GM23338 (cell line): Measurements from ENCODE around the gene HSPA2. TPM values are rescaled to one million over a fixed set of nuclear protein-coding genes. Genes with fewer than 3 reads are reported as not detected.

ENCODE experiments used
- ATAC-seq: fragments of 200-7000 bp; cut with Tn5 transposase; 3 replicates; pipeline ENCODE4 v1.9.1; 2020
- DNase-seq: peaks from one replicate; pipeline ENCODE4 v3.0.0-alpha.2; 2015; ENCODE audit warnings: low spot score
- H2AFZ ChIP-seq: fragments of 200-600 bp; sonication (generic); 2 replicates; pipeline ENCODE4 v1.8.0; 2016; ENCODE audit warnings: antibody characterized with exemption, mild to moderate bottlenecking, moderate library complexity
- H3F3A ChIP-seq: fragments of 200-600 bp; sonication (generic); replicated peaks from 2 replicates; pipeline ENCODE4 v1.8.0; 2017; ENCODE audit warnings: antibody characterized with exemption, mixed run types, low read depth
- H3K27ac ChIP-seq: fragments of 200-600 bp; sonication (generic); 2 replicates; pipeline ENCODE4 v1.6.1; 2016; ENCODE audit warnings: low read depth
- H3K27me3 ChIP-seq: fragments of 200-600 bp; sonication (generic); 2 replicates; pipeline ENCODE4 v1.8.0; 2016; ENCODE audit warnings: mild to moderate bottlenecking, mixed run types, moderate library complexity; ENCODE audit not compliant: insufficient read depth
- H3K36me3 ChIP-seq: fragments of 200-600 bp; sonication (generic); 2 replicates; pipeline ENCODE4 v1.8.0; 2016; ENCODE audit warnings: mild to moderate bottlenecking; ENCODE audit not compliant: insufficient read depth
- H3K4me1 ChIP-seq: fragments of 200-600 bp; sonication (generic); 2 replicates; pipeline ENCODE4 v1.8.0; 2016; ENCODE audit warnings: mild to moderate bottlenecking, moderate library complexity; ENCODE audit not compliant: insufficient read depth
- H3K4me2 ChIP-seq: fragments of 200-600 bp; sonication (generic); 2 replicates; pipeline ENCODE4 v1.7.1; 2017; ENCODE audit warnings: mixed run types
- H3K4me3 ChIP-seq: fragments of 200-600 bp; sonication (generic); 2 replicates; pipeline ENCODE4 v1.6.1; 2016; ENCODE audit warnings: mixed run types
- H3K79me2 ChIP-seq: fragments of 200-600 bp; sonication (generic); replicated peaks from 2 replicates; pipeline ENCODE4 v1.8.0; 2017; ENCODE audit warnings: mild to moderate bottlenecking; ENCODE audit not compliant: insufficient read depth
- H3K9me2 ChIP-seq: fragments of 200-600 bp; sonication (generic); 2 replicates; pipeline ENCODE4 v1.8.0; 2017; ENCODE audit not compliant: insufficient read depth
- H4K20me1 ChIP-seq: fragments of 200-600 bp; sonication (generic); replicated peaks from 2 replicates; pipeline ENCODE4 v1.8.0; 2017; ENCODE audit warnings: mild to moderate bottlenecking; ENCODE audit not compliant: insufficient read depth
- H3K27ac Mint-ChIP-seq: 2 replicates; pipeline ENCODE4 v1.8.0; 2020; ENCODE audit warnings: inconsistent platforms, mild to moderate bottlenecking, moderate library complexity, mixed read lengths
- H3K27me3 Mint-ChIP-seq: 3 replicates; pipeline ENCODE4 v1.8.0; 2022; ENCODE audit warnings: low read depth, mild to moderate bottlenecking, moderate library complexity, mixed read lengths, inconsistent platforms; ENCODE audit not compliant: insufficient read depth, poor library complexity
- H3K36me3 Mint-ChIP-seq: 3 replicates; pipeline ENCODE4 v1.8.0; 2021; ENCODE audit warnings: low read depth, mild to moderate bottlenecking, inconsistent platforms, moderate library complexity, mixed read lengths
- H3K4me1 Mint-ChIP-seq: 3 replicates; pipeline ENCODE4 v1.8.0; 2020; ENCODE audit warnings: mild to moderate bottlenecking, inconsistent platforms, mixed read lengths
- H3K4me3 Mint-ChIP-seq: 3 replicates; pipeline ENCODE4 v1.8.0; 2021; ENCODE audit warnings: moderate library complexity, mild to moderate bottlenecking, inconsistent platforms, mixed read lengths
- H3K9me3 Mint-ChIP-seq: 3 replicates; pipeline ENCODE4 v1.8.0; 2020; ENCODE audit warnings: moderate library complexity, mild to moderate bottlenecking, inconsistent platforms, mixed read lengths
- EZH2 ChIP-seq: fragments of 200-600 bp; sonication (generic); IDR thresholded peaks from one replicate; pipeline ENCODE4 v1.8.0; 2017; ENCODE audit warnings: antibody characterized with exemption, mild to moderate bottlenecking, low read depth; ENCODE audit not compliant: unreplicated experiment
- EZH2phosphoT487 ChIP-seq: fragments of 200-600 bp; sonication (generic); IDR thresholded peaks from one replicate; pipeline ENCODE4 v1.8.1; 2018; ENCODE audit warnings: antibody characterized with exemption; ENCODE audit not compliant: unreplicated experiment
- JUNB ChIP-seq: IDR thresholded peaks from one replicate; pipeline ENCODE4 v1.6.1; 2016; ENCODE audit warnings: antibody characterized with exemption; ENCODE audit not compliant: unreplicated experiment
- NANOG ChIP-seq: IDR thresholded peaks from 2 replicates; pipeline ENCODE4 v1.6.1; 2016; ENCODE audit warnings: antibody characterized with exemption, borderline replicate concordance
- STAT1 ChIP-seq: IDR thresholded peaks from one replicate; pipeline ENCODE4 v1.6.1; 2016; ENCODE audit warnings: antibody characterized with exemption; ENCODE audit not compliant: unreplicated experiment
- ZNF331 ChIP-seq: fragments of 250-450 bp; sonication (Bioruptor Pico); IDR thresholded peaks from 2 replicates; pipeline ENCODE4 v1.5.0; 2020; ENCODE audit warnings: low read depth, mild to moderate bottlenecking, moderate library complexity
- polyA plus RNA-seq: library from polyadenylated mRNA; unstranded; fragments of >200 nt; fragmentation: Nextera tagmentation; extraction: Ambion mirVana; gene quantifications from 2 replicates; pipeline ENCODE4 v1.2.1, GENCODE V29; 2016
- total RNA-seq: library from RNA; depleted of rRNA; stranded (reverse); fragments of >200 nt; shearing (Covaris generic); gene quantifications from 2 replicates; pipeline ENCODE4 v1.2.3, GENCODE V29; 2014
- TF ChIP-seq, protein P1 (sequence below): IDR thresholded peaks from one replicate; pipeline ENCODE4 v1.6.1; 2018; ENCODE audit warnings: antibody characterized with exemption; ENCODE audit not compliant: unreplicated experiment
- TF ChIP-seq, protein P2 (sequence below): IDR thresholded peaks from 2 replicates; pipeline ENCODE4 v1.6.1; 2016; ENCODE audit warnings: antibody characterized with exemption
- TF ChIP-seq, protein P3 (sequence below), 2 experiments: fragments of 200-600 bp in 1 of 2; sonication (generic) in 1 of 2; conservative IDR thresholded peaks; 2 replicates each; pipeline versions ENCODE4 v1.5.1 to v1.6.1; 2016 to 2017; ENCODE audit warnings: antibody characterized with exemption in 2 of 2, low read depth in 2 of 2, mild to moderate bottlenecking in 2 of 2, moderate library complexity in 1 of 2

Gene HSPA2
- total and polyA plus RNA-seq, 2 experiments from 2014 or later, result 88.5 to 130 TPM

DNA sequence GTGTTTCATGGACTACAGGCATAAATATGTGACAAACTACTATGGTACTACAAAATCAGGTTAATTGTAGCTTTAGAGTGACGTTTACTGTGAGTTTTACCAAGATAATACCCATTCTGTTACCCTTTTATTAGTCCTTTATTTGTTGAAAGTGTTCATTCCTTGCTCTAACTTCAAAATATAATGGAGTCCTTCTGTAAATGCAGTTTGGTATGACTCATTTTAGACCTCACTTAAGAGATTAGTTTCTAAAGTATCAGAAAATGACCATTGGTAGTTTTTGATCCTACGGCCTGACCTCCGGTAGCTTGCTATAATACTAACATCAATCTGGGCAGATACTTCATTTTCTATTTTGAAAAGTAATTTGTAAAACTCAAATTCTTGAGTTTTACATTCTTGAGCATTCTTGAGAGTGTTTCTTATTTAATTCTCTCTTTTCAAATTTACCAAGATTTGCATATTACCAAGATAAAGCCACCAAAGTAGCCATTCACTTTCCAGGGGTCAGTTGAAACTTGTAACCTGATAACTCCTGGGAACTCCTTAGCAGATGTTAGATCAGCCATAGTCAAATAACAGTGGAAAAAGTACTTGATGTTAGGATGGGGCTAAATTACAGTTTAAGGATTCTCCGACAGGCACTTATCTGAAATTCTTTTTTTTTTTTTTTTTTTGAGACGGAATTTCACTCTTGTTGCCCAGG is 4.2 kb downstream of the HSPA2 start:
- Histone ChIP-seq H3K4me2 (peak overlapping the region; percentile 75), H3K4me3 (peak overlapping the region; percentile 54), H3K27me3 (peaks cover 19% of the 10 kb centered on the region), H3K36me3 (no peaks in the 10 kb centered on the region), H3K79me2 (peaks cover 42% of the 10 kb centered on the region), H3K27ac (peak overlapping the region; percentile 81), H3F3A (no peaks in the 10 kb centered on the region), H2AFZ (no peak overlapping the region), H3K9me2 (no peaks in the 10 kb centered on the region), H4K20me1 (no peaks in the 10 kb centered on the region), H3K4me1 (peaks cover 17% of the 10 kb centered on the region)
- Mint-ChIP-seq H3K27me3 (peaks cover 29% of the 10 kb centered on the region), H3K9me3 (peaks cover 26% of the 10 kb centered on the region), H3K36me3 (peaks cover 26% of the 10 kb centered on the region), H3K27ac (peak overlapping the region; percentile 84), H3K4me3 (peak overlapping the region; percentile 72), H3K4me1 (peaks cover 42% of the 10 kb centered on the region)
- ATAC-seq (no peak), DNase-seq (peak; percentile 82)
- no peak for TF ChIP-seq STAT1
- peak; percentile 61; the same call in 1 of the 2 replicates for TF ChIP-seq NANOG

DNA sequence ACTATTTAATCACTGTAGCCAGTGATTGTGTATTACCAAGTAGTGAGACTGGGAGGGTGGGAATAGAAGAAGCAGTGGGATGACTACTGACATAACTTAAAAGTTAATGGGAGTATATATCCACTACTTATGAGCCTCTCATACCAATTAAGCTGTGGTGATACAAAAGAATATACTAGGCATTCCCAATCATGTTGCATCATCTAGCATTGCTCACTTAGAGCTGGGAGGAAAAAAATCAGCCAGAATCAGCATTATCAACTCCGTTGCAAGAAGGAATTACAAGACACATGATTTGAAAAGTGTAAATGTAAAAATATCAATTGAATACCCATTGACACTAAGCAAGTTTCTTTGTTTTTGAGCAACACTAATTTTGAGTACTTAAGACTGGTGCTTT is 8.5 kb downstream of the HSPA2 start:
- H3K9me3 Mint-ChIP-seq, result no peaks in the 10 kb centered on the region
- no peaks in the 10 kb centered on the region for H3K36me3 Mint-ChIP-seq
- H3F3A ChIP-seq, result no peaks in the 10 kb centered on the region
- H3K27ac ChIP-seq, result no peak overlapping the region
- H3K9me2 ChIP-seq, result no peaks in the 10 kb centered on the region
- no peak overlapping the region for H3K27ac Mint-ChIP-seq
- no peaks in the 10 kb centered on the region for H4K20me1 ChIP-seq
- H2AFZ ChIP-seq, result no peak overlapping the region
- H3K4me1 ChIP-seq, result peaks cover 17% of the 10 kb centered on the region
- H3K4me1 Mint-ChIP-seq, result peaks cover 27% of the 10 kb centered on the region
- DNase-seq (no peak), ATAC-seq (no peak)
- peak overlapping the region; percentile 60; the same call in 2 of the 3 replicates for H3K4me3 Mint-ChIP-seq
- peak overlapping the region; percentile 61 for H3K4me3 ChIP-seq
- H3K36me3 ChIP-seq, result no peaks in the 10 kb centered on the region
- peaks cover 20% of the 10 kb centered on the region for H3K79me2 ChIP-seq
- peaks cover 8% of the 10 kb centered on the region for H3K27me3 Mint-ChIP-seq
- peaks cover 11% of the 10 kb centered on the region for H3K27me3 ChIP-seq
- peak overlapping the region; percentile 87 for H3K4me2 ChIP-seq
- TF ChIP-seq EZH2phosphoT487 (no peak), NANOG (no peak), ZNF331 (CRISPR knock-in tag) (no peak), STAT1 (no peak), JUNB (no peak), EZH2 (no peak)
- TF ChIP-seq, protein P1, sequence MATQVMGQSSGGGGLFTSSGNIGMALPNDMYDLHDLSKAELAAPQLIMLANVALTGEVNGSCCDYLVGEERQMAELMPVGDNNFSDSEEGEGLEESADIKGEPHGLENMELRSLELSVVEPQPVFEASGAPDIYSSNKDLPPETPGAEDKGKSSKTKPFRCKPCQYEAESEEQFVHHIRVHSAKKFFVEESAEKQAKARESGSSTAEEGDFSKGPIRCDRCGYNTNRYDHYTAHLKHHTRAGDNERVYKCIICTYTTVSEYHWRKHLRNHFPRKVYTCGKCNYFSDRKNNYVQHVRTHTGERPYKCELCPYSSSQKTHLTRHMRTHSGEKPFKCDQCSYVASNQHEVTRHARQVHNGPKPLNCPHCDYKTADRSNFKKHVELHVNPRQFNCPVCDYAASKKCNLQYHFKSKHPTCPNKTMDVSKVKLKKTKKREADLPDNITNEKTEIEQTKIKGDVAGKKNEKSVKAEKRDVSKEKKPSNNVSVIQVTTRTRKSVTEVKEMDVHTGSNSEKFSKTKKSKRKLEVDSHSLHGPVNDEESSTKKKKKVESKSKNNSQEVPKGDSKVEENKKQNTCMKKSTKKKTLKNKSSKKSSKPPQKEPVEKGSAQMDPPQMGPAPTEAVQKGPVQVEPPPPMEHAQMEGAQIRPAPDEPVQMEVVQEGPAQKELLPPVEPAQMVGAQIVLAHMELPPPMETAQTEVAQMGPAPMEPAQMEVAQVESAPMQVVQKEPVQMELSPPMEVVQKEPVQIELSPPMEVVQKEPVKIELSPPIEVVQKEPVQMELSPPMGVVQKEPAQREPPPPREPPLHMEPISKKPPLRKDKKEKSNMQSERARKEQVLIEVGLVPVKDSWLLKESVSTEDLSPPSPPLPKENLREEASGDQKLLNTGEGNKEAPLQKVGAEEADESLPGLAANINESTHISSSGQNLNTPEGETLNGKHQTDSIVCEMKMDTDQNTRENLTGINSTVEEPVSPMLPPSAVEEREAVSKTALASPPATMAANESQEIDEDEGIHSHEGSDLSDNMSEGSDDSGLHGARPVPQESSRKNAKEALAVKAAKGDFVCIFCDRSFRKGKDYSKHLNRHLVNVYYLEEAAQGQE, result no peak
- TF ChIP-seq, protein P2, sequence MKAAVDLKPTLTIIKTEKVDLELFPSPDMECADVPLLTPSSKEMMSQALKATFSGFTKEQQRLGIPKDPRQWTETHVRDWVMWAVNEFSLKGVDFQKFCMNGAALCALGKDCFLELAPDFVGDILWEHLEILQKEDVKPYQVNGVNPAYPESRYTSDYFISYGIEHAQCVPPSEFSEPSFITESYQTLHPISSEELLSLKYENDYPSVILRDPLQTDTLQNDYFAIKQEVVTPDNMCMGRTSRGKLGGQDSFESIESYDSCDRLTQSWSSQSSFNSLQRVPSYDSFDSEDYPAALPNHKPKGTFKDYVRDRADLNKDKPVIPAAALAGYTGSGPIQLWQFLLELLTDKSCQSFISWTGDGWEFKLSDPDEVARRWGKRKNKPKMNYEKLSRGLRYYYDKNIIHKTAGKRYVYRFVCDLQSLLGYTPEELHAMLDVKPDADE, result no peak
- TF ChIP-seq, protein P3, sequence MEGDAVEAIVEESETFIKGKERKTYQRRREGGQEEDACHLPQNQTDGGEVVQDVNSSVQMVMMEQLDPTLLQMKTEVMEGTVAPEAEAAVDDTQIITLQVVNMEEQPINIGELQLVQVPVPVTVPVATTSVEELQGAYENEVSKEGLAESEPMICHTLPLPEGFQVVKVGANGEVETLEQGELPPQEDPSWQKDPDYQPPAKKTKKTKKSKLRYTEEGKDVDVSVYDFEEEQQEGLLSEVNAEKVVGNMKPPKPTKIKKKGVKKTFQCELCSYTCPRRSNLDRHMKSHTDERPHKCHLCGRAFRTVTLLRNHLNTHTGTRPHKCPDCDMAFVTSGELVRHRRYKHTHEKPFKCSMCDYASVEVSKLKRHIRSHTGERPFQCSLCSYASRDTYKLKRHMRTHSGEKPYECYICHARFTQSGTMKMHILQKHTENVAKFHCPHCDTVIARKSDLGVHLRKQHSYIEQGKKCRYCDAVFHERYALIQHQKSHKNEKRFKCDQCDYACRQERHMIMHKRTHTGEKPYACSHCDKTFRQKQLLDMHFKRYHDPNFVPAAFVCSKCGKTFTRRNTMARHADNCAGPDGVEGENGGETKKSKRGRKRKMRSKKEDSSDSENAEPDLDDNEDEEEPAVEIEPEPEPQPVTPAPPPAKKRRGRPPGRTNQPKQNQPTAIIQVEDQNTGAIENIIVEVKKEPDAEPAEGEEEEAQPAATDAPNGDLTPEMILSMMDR (conservative IDR thresholded peaks at IDR 0.05; ENCODE audit: low read depth in 2 of 2), result no peak
